GM12878 (cell line): ENCODE data around the gene NPM3. TPM values are rescaled to one million over a fixed set of nuclear protein-coding genes. Genes with fewer than 3 reads are reported as not detected.

Experiments
- ATAC-seq: fragments of 200-7000 bp; cut with Tn5 transposase; 3 replicates; pipeline ENCODE4 v1.9.1; 2020; ENCODE audit warnings: mild to moderate bottlenecking, moderate library complexity
- BruUV-seq: library from RNA; stranded (reverse); fragments of 400-500 nt; replicated peaks from 2 replicates; lab custom pipeline; 2021; lab: Mats Ljungman, UMichigan
- CTCF ChIA-PET: fragments of 300-600 bp; sonication (Branson Sonifier 250); formaldehyde crosslinking; extraction: SDS; loops from one replicate; lab custom pipeline; 2021; ENCODE audit warnings: inconsistent platforms; lab: Yijun Ruan, JAX
- POLR2A ChIA-PET: fragments of 350-600 bp; formaldehyde crosslinking; extraction: SDS; loops from one replicate; lab custom pipeline; 2021; ENCODE audit warnings: inconsistent platforms; lab: Charles Lee
- RAD21 ChIA-PET: fragments of 300-600 bp; sonication (Branson Sonifier 250); formaldehyde crosslinking; loops from one replicate; lab custom pipeline; 2023; ENCODE audit warnings: antibody characterized with exemption; ENCODE audit not compliant: unreplicated experiment; lab: Charles Lee
- SMC1A ChIA-PET: fragments of 300-600 bp; sonication (Branson Sonifier 250); formaldehyde crosslinking; loops from one replicate; lab custom pipeline; 2023; ENCODE audit not compliant: unreplicated experiment, uncharacterized antibody; lab: Charles Lee
- DNase-seq: peaks from one replicate; pipeline ENCODE4 v3.0.0-alpha.2; 2011; ENCODE audit warnings: low read depth, low spot score
- FAIRE-seq: peaks from 3 replicates; lab custom pipeline; 2011; peaks lifted over from hg19 to GRCh38; lab: Jason Lieb, UNC
- H2AFZ ChIP-seq: 2 replicates; pipeline ENCODE4 v1.6.0; 2011; ENCODE audit warnings: low read depth, low read length, control low read depth; ENCODE audit not compliant: control insufficient read depth
- H3K27ac ChIP-seq: 2 replicates; pipeline ENCODE4 v1.5.1; 2011; ENCODE audit warnings: control low read depth; ENCODE audit not compliant: control insufficient read depth, insufficient read depth
- H3K27me3 ChIP-seq, 2 experiments: replicated peaks in 1 of 2; 2 replicates each; pipeline versions ENCODE4 v1.6.0 to v1.6.1; 2011; ENCODE audit warnings: low read length in 1 of 2; ENCODE audit not compliant: control insufficient read depth in 2 of 2, insufficient read depth in 2 of 2
- H3K36me3 ChIP-seq, 2 experiments: 2 replicates each; pipeline ENCODE4 v1.5.1; 2011; ENCODE audit warnings: low read length in 1 of 2; ENCODE audit not compliant: control insufficient read depth in 2 of 2, insufficient read depth in 2 of 2
- H3K4me1 ChIP-seq: 2 replicates; pipeline ENCODE4 v1.6.1; 2011; ENCODE audit warnings: mild to moderate bottlenecking, low read length, moderate library complexity, mixed read lengths; ENCODE audit not compliant: control insufficient read depth, insufficient read depth
- H3K4me2 ChIP-seq: 2 replicates; pipeline ENCODE4 v1.6.0; 2011; ENCODE audit warnings: control low read depth; ENCODE audit not compliant: control insufficient read depth, insufficient read depth
- H3K4me3 ChIP-seq: fragments of 200-600 bp; sonication (generic); 2 replicates; pipeline ENCODE4 v1.5.1; 2016
- H3K79me2 ChIP-seq: 2 replicates; pipeline ENCODE4 v1.6.0; 2011; ENCODE audit warnings: low read length; ENCODE audit not compliant: control insufficient read depth, insufficient read depth
- H3K9ac ChIP-seq: 2 replicates; pipeline ENCODE4 v1.8.0; 2011; ENCODE audit warnings: low read length, control low read depth, mixed read lengths; ENCODE audit not compliant: control insufficient read depth, insufficient read depth
- H3K9me3 ChIP-seq: replicated peaks from 3 replicates; pipeline ENCODE4 v1.5.1; 2011; ENCODE audit warnings: mild to moderate bottlenecking, low read length; ENCODE audit not compliant: control insufficient read depth, insufficient read depth
- H4K20me1 ChIP-seq: 2 replicates; pipeline ENCODE4 v1.6.0; 2011; ENCODE audit not compliant: control insufficient read depth, insufficient read depth
- GABPA ChIP-seq: IDR thresholded peaks from 2 replicates; pipeline ENCODE4 v1.6.1; 2014; ENCODE audit warnings: antibody characterized with exemption, low read depth, mild to moderate bottlenecking, inconsistent platforms
- MYC ChIP-seq: IDR thresholded peaks from 2 replicates; pipeline ENCODE4 v1.6.1; 2011; ENCODE audit warnings: mild to moderate bottlenecking, low read length, moderate library complexity, inconsistent platforms; ENCODE audit not compliant: insufficient read depth, insufficient replicate concordance, insufficient read length, severe bottlenecking
- NFIC ChIP-seq: IDR thresholded peaks from 2 replicates; pipeline ENCODE4 v1.6.1; 2012; ENCODE audit warnings: low read depth, mild to moderate bottlenecking, inconsistent platforms, low read length, moderate library complexity
- NKRF ChIP-seq: fragments of 450-650 bp; conservative IDR thresholded peaks from 2 replicates; pipeline ENCODE4 v1.6.1; 2017; ENCODE audit warnings: mild to moderate bottlenecking, moderate library complexity
- PKNOX1 ChIP-seq: fragments of 450-650 bp; IDR thresholded peaks from 2 replicates; pipeline ENCODE4 v1.6.1; 2016; ENCODE audit warnings: mild to moderate bottlenecking
- RAD21 ChIP-seq: IDR thresholded peaks from 2 replicates; pipeline ENCODE4 v1.6.1; 2011; ENCODE audit warnings: mild to moderate bottlenecking, low read depth, low read length, moderate library complexity; ENCODE audit not compliant: insufficient read depth
- STAT3 ChIP-seq: IDR thresholded peaks from 2 replicates; pipeline ENCODE4 v1.6.1; 2011; ENCODE audit warnings: low read depth, low read length, improper control_type of control experiment
- ZNF687 ChIP-seq: fragments of 450-650 bp; IDR thresholded peaks from 2 replicates; pipeline ENCODE4 v1.6.1; 2017; ENCODE audit warnings: mild to moderate bottlenecking, moderate library complexity
- WGBS: methylation state at CpG from one replicate; pipeline ENCODE4 v1.1.6; 2016; ENCODE audit warnings: low lambda C conversion rate; ENCODE audit not compliant: insufficient replicate concordance, insufficient coverage; ENCODE audit errors: missing lambda C conversion rate; 5-methylcytosine and 5-hydroxymethylcytosine counted together
- in situ Hi-C: fragments of 300-500 bp; cut with MboI; formaldehyde crosslinking; loops from 9 replicates; pipeline ENCODE4 v1.14.3; 2018; ENCODE audit warnings: mixed read lengths
- intact Hi-C: fragments of 100-400 bp; cut with micrococcal nuclease; formaldehyde crosslinking; loops from one replicate; pipeline ENCODE4 v1.14.2; 2022; ENCODE audit not compliant: unreplicated experiment
- polyA plus RNA-seq, 11 experiments: library from polyadenylated mRNA; depleted of rRNA in 4 of 11; unstranded in 6 of 11; stranded (reverse) in 5 of 11; fragments of >200 nt; fragmentation: Nextera tagmentation in 4 of 11; fragmentation: Illumina TruSeq in 1 of 11; extraction: Ambion mirVana in 4 of 11; extraction: Trizol in 1 of 11; gene quantifications; 1 replicate in 1 of 11; 2 replicates in 10 of 11; pipeline versions ENCODE4 v1.2.1 to v1.2.3, GENCODE V29; 2011 to 2016; ENCODE audit warnings: inconsistent platforms in 2 of 11, missing spikeins in 2 of 11, low read depth in 1 of 11
- total RNA-seq, 4 experiments: library from RNA; depleted of rRNA in 3 of 4; stranded (reverse); fragments of >200 nt in 3 of 4; fragmentation: Illumina TruSeq in 1 of 4; extraction: Trizol in 1 of 4; gene quantifications; 2 replicates each; pipeline versions ENCODE4 v1.2.1 to v1.2.3, GENCODE V29; 2013 to 2021

Gene NPM3
- total and polyA plus RNA-seq, 10 of the 15 experiments (the other 5 are each of a cell fraction or from before 2014, with no cell fraction given): 13.0 to 171 (median 93.3) TPM

GRCh38 chr10:101781655-101781983 lies 1.6 kb downstream of the NPM3 start:
- SMC1A ChIA-PET: interaction anchor here (0.6 to 7.9 kb wide), 25 partner anchors 14 to 568 kb away, joined by 3 to 139 read pairs (median 4); partner anchors contain the start of genes DPCD, OGA and POLL
- H3K27me3 ChIP-seq: peaks cover 0 to 2% of the 10 kb centered on the region in 2 experiments; a peak in 2 of 4 replicates
- intact Hi-C loops: loop anchor here (1.0 to 10.0 kb wide), 6 partner anchors 89 to 620 kb away; partner anchors contain the start of gene BTRC
- H3K9me3 ChIP-seq: no peaks in the 10 kb centered on the region
- DNase-seq (no peak), ATAC-seq (no peak), FAIRE-seq (no peak)
- POLR2A ChIA-PET: interaction anchor here (0.6 to 1.7 kb wide), 5 partner anchors 33 to 181 kb away, joined by 3 to 7 read pairs (median 3); no protein-coding TSS in a partner anchor
- H4K20me1 ChIP-seq: no peaks in the 10 kb centered on the region
- peak overlapping the region; percentile 97 for H3K4me2 ChIP-seq
- peaks cover 1 to 9% of the 10 kb centered on the region in 2 experiments; a peak in 3 of 4 replicates for H3K36me3 ChIP-seq
- CTCF ChIA-PET: interaction anchor here (0.6 to 9.8 kb wide), 59 partner anchors 9 to 568 kb away, joined by 3 to 334 read pairs (median 5); partner anchors contain the start of genes DPCD, FBXW4, OGA and POLL
- 86% methylated on average over 7 of the region's 7 CpGs for WGBS
- peak overlapping the region; percentile 85; the same call in 1 of the 2 replicates for H3K4me3 ChIP-seq
- RAD21 ChIA-PET: interaction anchor here (0.5 to 7.9 kb wide), 27 partner anchors 30 to 568 kb away, joined by 3 to 172 read pairs (median 4); partner anchors contain the start of genes DPCD and POLL
- H3K27ac ChIP-seq: no peak overlapping the region
- no peak overlapping the region for H2AFZ ChIP-seq
- no peak overlapping the region for H3K9ac ChIP-seq
- BruUV-seq: no TSS peak
- in situ Hi-C loops: loop anchor here (5.0 kb wide), 2 partner anchors 174 to 569 kb away; no protein-coding TSS in a partner anchor
- H3K79me2 ChIP-seq: peaks cover 11% of the 10 kb centered on the region
- H3K4me1 ChIP-seq: peaks cover 41% of the 10 kb centered on the region
- TF ChIP-seq GABPA (no peak), NKRF (no peak), PKNOX1 (no peak), MYC (no peak), STAT3 (no peak), ZNF687 (no peak), RAD21 (no peak), NFIC (no peak)
- TF ChIP-seq, all 136 proteins: peak for 0
